SW480 (cell line): ENCODE results near the gene MICU1.

ENCODE experiments used
- DNase-seq: peaks from one replicate; pipeline ENCODE4 v3.0.0-alpha.2; 2016; ENCODE audit warnings: low spot score

The MICU1 gene

DNA sequence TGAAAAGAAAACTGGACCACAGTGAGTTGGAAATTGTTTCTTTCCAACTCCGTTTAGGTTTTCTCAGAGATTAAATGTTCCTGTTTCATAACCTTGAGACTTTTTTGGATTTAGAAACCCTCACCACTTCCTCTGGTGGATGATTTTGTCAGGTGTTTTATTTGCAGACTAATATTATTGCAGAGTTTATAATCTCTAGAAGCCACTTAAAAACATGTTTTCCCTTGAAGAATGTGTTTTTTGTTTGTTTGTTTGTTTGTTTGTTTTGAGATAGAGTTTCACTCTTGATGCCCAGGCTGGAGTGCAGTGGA, 520 bp upstream of the MICU1 start:
- DNase-seq = no peak

- no peak for DNase-seq
These were observed 637 bp downstream of the MICU1 start for GRCh38 chr10:72625276-72625607.

DNA sequence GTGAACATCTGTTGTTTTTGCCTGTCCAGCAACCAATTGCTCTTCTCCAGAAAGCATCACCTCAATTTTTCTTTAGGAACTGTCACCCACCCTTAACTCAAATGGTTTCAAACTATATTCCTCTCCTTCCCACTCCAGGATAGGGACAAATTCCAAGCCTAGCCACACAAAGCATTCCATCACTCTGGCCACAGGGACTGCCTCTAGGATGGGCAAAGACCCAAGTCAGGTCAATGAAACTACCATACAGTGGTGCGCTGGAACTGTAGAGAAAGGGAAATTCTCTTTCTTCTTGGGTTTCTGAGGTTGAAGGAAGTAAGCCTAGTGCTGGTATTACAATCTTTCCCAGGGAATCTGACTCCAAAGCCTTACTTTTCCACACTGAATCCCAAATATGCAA, 3.6 kb downstream of the MICU1 start:
- no peak for DNase-seq

GRCh38 chr10:72616716-72617115, 9.2 kb downstream of the MICU1 start:
- DNase-seq = no peak

- no peak for DNase-seq
These were observed 9.9 kb downstream of the MICU1 start for GRCh38 chr10:72615970-72616369.

- no peak for DNase-seq
These were observed 13.6 kb downstream of the MICU1 start for GRCh38 chr10:72612203-72612826.

DNA sequence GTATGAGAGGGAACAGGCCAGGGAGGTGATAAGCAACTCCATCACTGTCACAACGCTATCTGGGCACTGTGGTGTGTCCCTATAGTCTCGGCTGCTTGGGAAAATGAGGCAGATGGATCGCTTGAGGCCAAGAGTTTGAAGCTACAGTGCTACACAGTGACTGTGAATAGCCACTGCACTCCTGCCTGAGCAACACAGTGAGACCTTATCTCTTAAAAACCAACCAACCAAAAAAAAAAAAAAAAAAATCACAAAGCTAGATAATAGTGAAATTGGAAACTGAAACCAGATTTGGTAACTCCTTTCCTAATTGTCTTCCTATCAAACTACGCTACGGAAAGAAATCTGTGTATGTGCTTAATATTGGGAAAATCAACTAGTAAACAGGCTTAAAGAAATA, 14.1 kb downstream of the MICU1 start:
- DNase-seq = no peak

GRCh38 chr10:72610466-72610865, 15.4 kb downstream of the MICU1 start:
- no peak for DNase-seq

- DNase-seq = no peak
These were observed 20.8 kb downstream of the MICU1 start for GRCh38 chr10:72605122-72605521.

GRCh38 chr10:72601144-72601543, 24.7 kb downstream of the MICU1 start:
- no peak for DNase-seq

DNA sequence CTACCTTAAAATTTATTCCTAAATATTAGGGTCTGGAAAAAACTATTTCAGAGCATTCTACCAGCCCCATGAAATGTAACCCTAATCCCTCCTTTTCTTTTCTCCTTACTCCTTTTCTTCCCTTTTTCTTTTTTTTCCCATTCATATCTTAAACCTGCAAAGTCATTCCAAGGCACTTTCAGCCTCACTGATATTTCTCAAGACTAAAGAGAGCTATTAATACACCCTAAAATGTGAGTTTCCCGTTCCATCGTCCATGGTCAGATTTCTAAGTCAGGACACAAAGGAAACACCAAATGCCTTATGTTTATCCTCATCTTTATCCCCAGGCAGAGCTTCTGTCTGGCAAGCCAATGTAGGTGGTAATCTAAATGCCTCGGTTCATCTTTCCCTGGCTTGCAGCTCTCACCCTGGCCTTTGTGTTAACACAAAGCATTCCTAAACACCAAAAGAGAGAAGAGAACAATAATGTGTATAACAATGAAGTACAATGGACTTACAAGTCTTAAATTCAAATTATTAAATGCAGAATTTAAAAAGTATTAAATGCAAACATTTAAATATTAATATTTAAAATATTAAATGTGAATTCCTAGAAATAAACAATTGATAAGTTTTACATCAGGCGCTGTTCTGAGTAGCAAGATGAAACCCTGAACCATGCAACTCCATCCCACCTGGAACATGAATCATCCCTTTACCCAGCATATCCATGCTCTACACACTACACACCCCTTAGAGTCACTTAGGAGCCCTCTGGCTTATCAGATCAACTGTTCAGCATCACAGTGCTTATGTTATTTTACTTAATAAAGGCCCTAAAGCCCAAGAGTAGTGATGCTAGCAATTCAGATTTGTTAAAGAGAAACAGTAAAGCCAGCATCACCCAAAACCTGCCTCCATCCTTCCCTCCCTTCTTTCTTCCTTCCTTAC, 26.8 kb downstream of the MICU1 start:
- DNase-seq = no peak

DNA sequence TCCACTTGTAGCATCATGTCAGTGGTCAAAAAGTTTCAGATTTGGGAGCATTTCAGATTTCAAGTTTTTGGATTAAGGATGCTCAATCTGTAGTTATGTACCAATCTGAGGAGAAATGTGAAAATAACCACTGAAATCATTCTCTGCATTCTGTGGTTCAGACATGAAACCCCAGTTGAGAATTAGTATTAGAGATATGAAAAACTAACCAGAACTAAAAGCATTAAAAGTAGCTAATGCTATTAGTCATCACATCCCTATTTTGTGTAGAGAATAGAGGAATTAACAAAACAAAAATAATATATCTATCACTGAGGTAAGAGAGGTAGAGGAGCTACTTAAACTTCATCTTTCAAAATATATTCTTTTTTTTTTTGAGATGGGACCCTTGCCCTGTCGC, 28.0 kb downstream of the MICU1 start:
- no peak for DNase-seq

DNA sequence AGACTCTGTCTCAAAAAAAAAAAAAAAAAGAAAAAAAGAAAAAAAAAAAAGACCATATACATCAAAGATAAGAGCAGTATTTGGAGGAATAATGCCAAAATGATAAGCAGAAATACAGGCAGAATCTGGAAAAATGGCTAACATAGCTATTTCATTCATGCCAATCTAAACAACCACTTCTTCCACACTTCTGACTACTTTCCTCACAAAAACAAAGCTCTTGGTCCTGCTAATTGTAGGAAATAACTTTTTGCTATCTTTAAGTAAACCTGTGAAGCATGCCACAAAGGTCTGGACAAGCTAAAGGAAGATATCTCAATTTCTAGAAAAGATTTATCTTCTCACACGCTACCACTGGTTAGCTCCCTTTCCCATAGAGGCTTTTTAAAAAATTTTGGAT, 30.4 kb downstream of the MICU1 start:
- DNase-seq = no peak

- no peak for DNase-seq
These were observed 31.9 kb downstream of the MICU1 start for GRCh38 chr10:72593963-72594362.

- no peak for DNase-seq
These were observed 37.6 kb downstream of the MICU1 start for GRCh38 chr10:72588266-72588665.

DNA sequence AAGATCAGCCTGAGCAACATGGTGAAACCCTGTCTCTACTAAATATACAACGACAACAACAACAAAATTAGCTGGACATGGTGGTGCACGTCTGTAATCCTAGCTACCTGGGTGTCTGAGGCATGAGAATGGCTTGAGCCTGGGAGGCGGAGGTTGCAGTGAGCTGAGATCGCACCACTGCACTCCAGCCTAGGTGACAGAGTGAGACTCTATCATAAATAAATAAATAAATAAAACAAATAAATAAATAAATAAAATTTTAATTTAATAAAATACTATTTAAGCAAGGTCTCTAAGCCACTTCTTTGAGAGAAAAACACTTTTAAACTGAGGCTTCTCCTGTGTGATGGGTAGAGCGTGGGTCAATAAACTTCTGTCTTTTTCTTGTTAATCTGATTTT, 38.3 kb downstream of the MICU1 start:
- DNase-seq = no peak

- DNase-seq = no peak
These were observed 51.2 kb downstream of the MICU1 start for GRCh38 chr10:72574636-72575035.

- DNase-seq = no peak
These were observed 52.8 kb downstream of the MICU1 start for GRCh38 chr10:72573079-72573478.

GRCh38 chr10:72567889-72568640, 57.8 kb downstream of the MICU1 start:
- peak; percentile 4 for DNase-seq

DNA sequence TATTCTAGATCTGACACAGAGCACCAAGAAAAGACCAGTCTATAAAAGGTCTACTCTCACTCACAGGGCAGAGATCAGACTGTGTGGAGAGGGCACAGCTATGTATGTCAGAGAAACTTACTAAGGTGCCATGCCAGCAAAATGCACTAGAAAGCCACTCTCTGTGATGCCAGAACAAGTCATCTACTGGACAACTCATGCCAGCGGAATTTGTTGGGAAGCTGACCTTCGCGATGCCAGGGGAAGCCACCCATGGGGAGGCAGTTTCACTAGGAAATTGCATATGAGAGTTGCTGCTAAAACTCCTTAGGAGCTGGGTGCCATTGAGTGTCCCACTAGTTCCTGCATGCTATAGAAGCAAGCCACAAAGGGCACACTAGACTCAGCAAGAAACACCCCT, 58.5 kb downstream of the MICU1 start:
- DNase-seq = peak; percentile 11

DNA sequence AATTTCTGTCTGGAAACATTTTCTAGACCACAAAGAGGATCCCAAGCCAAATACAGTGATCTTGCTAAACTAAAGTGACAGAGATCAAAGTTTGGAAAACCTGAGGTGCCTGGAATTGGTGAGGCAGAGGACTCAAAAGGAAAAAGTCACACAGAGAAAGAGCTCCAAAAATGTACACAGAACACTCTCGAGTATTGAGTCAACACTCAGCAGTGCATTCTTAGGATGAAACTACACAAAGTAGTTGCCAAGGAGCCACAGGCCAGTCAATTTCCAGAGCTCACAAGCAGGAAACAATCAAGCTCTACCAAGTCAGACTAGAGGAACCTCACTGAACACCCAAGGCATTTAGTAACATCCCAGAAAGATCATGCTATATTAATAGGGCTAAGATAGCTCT, 61.3 kb downstream of the MICU1 start:
- no peak for DNase-seq

- DNase-seq = no peak
These were observed 62.4 kb downstream of the MICU1 start for GRCh38 chr10:72563327-72563932.

DNA sequence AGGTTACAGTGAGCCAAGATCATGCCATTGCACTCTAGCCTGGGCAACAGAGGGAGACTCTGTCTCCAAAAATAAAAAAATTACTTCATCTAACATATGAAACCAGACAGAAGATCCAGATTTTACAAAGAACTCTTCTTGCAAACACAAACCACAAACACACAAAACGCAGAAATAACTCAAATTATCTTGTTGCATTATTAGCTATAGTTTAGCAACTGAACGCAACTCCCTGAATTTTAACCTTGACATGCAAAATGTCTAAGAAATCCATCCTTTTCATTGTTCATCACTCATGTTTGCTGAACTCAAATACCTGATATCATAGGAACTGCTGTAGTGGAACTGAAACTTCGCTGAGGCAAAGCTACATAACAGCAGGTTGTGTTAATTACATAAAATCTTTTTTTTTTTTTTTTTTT, 64.1 kb downstream of the MICU1 start:
- no peak for DNase-seq
